ENCODE data around the gene LAMC3.
A peak's percentile ranks its signal among the peaks of the same experiment; 100 is the strongest.

LAMC3 gene

GRCh38 chr9:130973686-130974281 lies 35.2 kb upstream of the LAMC3 start:
- no peaks in the 10 kb centered on the region for H3K4me1 Mint-ChIP-seq
- ATAC-seq, result no peak
- no peak overlapping the region for H3K4me3 Mint-ChIP-seq
- DNase-seq, result no peak
- no peaks in the 10 kb centered on the region for H3K9me3 Mint-ChIP-seq
- H3K27me3 Mint-ChIP-seq, result peaks cover 27% of the 10 kb centered on the region
- H3K27ac Mint-ChIP-seq, result no peak overlapping the region

DNA sequence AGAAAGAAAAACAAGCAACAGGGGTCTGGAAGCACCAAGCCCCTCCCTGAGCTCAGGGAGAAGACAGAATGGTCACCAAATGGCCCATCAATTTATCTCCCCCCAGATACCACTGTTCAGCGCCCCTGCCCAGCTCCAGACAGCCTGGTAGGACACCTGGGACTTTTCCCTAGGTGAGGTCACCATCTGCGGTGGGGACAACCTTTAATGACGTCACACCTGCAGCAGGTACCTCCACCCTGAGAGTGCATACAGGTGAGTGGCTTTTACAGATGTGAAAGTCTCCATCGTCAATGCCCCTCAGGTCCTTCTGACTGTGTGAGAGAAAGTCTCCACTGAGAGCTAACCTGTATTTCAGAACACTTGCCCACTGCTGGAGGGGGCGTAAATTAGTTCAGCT lies 34.3 kb upstream of the LAMC3 start:
- peaks cover 27% of the 10 kb centered on the region for H3K27me3 Mint-ChIP-seq
- no peak overlapping the region for H3K4me3 Mint-ChIP-seq
- no peak for ATAC-seq
- no peaks in the 10 kb centered on the region for H3K9me3 Mint-ChIP-seq
- no peaks in the 10 kb centered on the region for H3K4me1 Mint-ChIP-seq
- DNase-seq, result no peak
- no peak overlapping the region for H3K27ac Mint-ChIP-seq

DNA sequence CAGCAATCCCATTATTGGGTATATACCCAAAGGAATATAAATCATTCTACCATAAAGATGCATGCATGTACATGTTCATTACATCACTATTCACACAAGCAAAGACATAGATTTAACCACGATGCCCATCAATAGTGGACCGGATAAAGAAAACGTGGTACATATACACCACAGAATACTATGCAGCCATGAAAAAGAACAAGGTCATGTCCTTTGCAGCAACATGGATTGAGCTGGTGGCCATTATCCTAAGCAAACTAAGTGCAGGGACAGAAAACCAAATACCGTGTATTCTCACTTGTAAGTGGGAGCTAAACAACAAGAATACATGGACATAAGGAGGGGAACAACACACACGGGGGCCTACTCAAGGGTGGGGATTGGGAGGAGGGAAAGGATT lies 33.8 kb upstream of the LAMC3 start:
- no peaks in the 10 kb centered on the region for H3K9me3 Mint-ChIP-seq

DNA sequence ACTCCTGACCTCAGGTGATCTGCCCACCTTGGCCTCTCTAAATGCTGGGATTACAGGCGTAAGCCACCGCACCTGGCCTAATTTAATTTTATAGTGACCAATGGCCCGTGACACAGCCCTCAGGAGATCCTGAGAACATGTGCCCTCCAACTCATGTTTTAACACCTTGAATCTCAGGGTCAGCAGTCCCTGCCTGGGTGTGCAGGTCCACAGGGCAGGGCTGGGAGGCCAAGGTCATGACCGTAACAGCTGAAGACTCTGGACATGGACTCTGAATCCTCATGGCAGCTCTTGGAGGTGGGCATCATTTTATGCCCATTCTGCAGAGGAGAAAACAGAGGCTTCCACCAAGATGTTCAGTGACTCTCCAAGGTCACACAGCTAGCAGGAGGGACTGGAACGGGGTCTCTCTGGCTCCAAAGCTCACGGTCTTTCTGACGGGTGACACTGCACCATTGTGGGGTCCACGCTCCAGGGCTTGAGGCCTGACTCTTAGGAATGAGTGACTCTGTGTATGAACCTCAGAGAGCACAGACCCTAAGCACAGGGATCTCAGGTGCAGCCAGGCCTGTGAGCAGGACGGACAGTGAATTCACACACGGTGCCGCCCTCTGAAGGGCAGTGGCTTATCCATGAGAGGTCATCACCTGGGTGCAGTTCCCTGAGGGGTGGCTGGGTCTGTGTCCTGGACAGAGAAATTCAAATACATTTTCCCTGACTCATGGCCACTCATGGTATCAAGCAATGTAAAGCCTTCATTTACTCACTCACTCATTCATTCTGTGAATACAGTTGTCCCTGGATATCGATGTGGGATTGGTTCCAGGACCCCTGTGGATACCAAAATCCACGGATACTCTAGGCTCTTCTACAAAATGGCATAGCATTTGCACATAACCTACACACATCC lies 32.8 kb upstream of the LAMC3 start:
- DNase-seq, result no peak
- no peak overlapping the region for H3K4me3 Mint-ChIP-seq
- H3K27ac Mint-ChIP-seq, result no peak overlapping the region
- peaks cover 31% of the 10 kb centered on the region for H3K27me3 Mint-ChIP-seq
- no peak for ATAC-seq
- H3K4me1 Mint-ChIP-seq, result no peaks in the 10 kb centered on the region
- no peaks in the 10 kb centered on the region for H3K9me3 Mint-ChIP-seq

More for the DNA sequence above, 33.8 kb upstream of the LAMC3 start:
- Mint-ChIP-seq H3K4me1 (no peaks in the 10 kb centered on the region), H3K27ac (no peak overlapping the region), H3K27me3 (peaks cover 27% of the 10 kb centered on the region), H3K4me3 (no peak overlapping the region)
- ATAC-seq, result no peak
- no peak for DNase-seq

DNA sequence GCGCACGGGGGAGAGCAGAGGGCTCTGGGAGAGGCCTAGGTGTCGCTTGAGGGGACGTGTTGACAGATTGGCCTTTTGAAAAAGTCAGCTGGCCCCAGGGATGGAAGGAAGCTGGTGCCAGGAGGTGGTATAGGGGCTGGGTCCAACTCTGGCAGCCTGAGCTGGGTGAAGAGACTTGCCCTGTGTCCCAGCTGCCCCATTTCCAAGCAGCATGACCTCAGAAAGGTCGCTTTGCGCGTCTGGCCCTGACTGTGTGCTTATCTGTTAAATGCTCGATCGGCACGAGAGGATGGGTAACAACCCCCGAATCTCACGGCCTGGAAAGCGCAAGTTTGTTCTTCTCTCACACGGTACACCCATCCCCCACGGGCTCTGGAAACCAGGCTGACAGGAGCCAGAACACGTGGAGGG lies 31.2 kb upstream of the LAMC3 start:
- Mint-ChIP-seq H3K4me1 (no peaks in the 10 kb centered on the region), H3K4me3 (no peak overlapping the region), H3K27ac (no peak overlapping the region), H3K27me3 (peaks cover 16% of the 10 kb centered on the region), H3K9me3 (no peaks in the 10 kb centered on the region)
- ATAC-seq (no peak), DNase-seq (no peak)

DNA sequence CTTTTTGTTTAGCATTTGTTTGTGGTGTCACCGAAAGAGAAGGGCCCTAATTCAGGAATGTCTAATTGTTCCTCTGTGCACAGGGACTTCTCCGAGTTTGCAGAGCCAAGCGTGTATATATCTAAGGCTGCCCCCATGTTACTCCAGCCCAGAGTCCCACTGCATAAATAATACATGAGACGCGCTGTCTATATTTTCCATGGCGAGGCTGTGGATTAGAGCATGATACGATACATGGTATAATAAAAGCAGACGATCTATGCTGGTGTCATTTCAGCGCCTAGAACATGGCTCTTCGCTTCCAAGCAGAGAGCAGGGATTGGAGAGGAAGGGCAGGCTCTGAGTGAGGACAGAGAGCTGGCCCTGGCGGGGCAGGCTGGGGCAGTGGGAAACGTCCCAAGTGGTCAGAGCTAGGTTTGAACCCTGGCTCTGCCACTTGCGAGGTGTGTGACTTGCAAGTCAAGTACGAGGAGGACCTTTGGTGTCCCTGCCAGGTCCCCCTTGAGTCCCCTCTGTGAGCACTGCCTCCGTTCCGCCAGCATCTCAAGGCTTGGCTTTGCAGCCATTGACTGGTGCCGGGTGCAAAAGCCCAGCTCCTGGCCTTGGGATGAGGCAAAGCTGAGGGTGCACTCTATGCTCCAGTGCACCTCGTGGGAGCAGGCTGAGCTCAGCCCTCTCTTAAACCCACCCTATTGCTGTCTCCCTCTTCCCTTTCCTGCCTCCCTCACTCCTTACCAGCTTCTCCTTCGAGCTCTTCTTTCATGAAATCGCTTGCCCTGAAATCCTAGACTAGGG lies 29.2 kb upstream of the LAMC3 start:
- ATAC-seq, result no peak
- DNase-seq, result no peak

DNA sequence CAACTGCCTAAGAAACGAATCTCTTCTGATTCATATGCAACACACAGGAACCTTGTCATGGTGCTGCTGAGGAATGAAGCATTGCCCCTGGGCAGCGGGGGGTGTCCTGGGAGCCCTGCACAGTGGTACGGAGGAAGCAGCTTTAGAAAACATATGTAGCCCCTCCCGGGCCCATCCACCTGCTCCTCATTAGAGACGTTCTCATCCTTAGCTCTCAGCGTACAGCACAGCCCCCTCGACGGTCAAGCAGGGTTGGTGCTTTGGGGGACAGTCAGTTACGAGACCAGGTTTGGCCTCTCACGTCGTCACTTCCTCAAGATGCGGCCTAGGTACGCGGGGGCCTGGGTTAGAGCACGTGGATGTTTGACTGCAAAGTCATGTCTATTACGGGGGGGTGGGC lies 28.4 kb upstream of the LAMC3 start:
- H3K4me1 Mint-ChIP-seq, result no peaks in the 10 kb centered on the region
- ATAC-seq (no peak), DNase-seq (no peak)
- H3K4me3 Mint-ChIP-seq, result no peak overlapping the region
- H3K9me3 Mint-ChIP-seq, result no peaks in the 10 kb centered on the region
- H3K27me3 Mint-ChIP-seq, result peaks cover 5% of the 10 kb centered on the region
- H3K27ac Mint-ChIP-seq, result no peak overlapping the region

More for the DNA sequence above, 29.2 kb upstream of the LAMC3 start:
- H3K9me3 Mint-ChIP-seq, result no peaks in the 10 kb centered on the region
- H3K27me3 Mint-ChIP-seq, result peaks cover 5% of the 10 kb centered on the region
- no peak overlapping the region for H3K4me3 Mint-ChIP-seq
- H3K4me1 Mint-ChIP-seq, result no peaks in the 10 kb centered on the region
- peak overlapping the region in 1 of 2 donors; percentile 46 for H3K27ac Mint-ChIP-seq

DNA sequence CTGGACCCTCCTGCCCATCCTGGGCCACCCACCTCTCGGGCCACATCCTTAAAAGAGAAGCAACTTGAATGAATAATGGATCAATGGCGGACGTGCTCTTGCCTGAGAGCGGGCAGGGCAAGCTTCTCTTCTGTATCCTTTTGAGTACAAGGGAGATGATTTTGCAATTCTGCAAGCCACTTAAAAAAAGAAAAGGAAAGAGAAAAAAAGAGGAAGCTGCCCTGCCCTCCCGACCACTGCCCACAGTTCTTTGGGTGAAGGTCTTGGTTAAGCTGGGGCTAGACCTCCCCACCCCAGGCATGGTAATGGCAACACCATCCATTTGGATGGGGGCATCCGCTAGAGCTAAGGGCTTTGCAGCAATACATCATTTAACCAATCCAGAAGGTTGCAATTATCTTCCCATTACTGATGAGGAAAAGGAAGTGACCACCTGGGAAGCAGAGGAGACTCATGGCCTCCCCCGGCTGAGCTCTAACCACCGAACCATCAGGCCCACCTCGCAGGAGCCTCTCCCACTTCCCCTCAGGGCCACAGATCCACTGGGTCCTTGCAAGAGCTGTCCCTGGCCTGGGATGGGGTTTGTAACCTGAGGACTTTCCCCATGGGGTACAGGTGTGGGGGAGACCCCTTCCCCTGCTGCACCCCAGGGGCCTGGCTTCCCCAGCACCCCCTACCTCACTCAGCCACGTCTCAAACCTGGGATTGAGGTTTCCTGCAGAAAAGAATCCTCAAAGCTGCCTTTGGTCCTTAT lies 27.8 kb upstream of the LAMC3 start:
- H3K9me3 Mint-ChIP-seq, result no peaks in the 10 kb centered on the region
- ATAC-seq, result no peak
- peak overlapping the region in 1 of 2 donors; percentile 57 for H3K27ac Mint-ChIP-seq
- peaks cover 5% of the 10 kb centered on the region for H3K27me3 Mint-ChIP-seq
- H3K4me1 Mint-ChIP-seq, result no peaks in the 10 kb centered on the region
- no peak for DNase-seq
- H3K4me3 Mint-ChIP-seq, result no peak overlapping the region

GRCh38 chr9:130981756-130982137 lies 27.2 kb upstream of the LAMC3 start:
- H3K9me3 Mint-ChIP-seq, result no peaks in the 10 kb centered on the region
- H3K27ac Mint-ChIP-seq, result no peak overlapping the region
- no peak for ATAC-seq
- H3K4me1 Mint-ChIP-seq, result no peaks in the 10 kb centered on the region
- peaks cover 5% of the 10 kb centered on the region for H3K27me3 Mint-ChIP-seq
- DNase-seq, result no peak
- H3K4me3 Mint-ChIP-seq, result no peak overlapping the region

DNA sequence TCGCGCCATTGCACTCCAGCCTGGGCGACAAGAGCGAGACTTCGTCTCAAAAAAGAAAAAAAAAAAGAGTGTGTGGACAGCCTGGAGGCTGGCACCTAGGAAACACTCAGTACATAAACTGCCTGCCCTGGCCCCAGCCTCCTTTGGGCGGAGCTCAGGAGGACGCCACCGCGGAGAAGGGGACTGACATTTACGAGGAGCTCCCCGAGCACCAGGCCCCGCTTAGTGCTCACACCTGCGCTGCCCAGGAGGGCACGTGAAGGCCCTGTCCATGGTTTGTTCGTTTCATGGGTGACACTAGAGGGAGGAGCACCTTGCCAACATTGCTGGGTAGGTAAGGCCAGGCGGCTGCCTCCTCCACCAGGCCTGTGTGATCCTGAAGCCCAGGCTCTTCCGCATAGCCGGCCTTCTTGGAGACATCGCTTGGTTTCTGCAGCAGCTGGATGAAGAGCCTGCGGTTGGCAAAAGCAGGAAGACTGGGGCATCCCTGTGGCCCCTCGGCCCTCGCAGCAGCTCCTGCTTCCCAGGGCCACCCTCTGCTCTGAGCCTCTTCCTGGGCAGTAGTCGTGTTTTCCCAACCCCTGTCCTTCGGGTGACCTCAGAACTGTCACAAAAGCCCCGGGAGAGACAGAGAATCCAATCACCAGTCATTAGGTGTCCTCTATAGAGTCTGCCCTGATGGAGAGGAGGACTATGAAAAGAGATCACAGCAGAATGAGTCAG lies 26.2 kb upstream of the LAMC3 start:
- Mint-ChIP-seq H3K9me3 (no peaks in the 10 kb centered on the region), H3K27me3 (peaks cover 5% of the 10 kb centered on the region), H3K27ac (no peak overlapping the region), H3K4me3 (no peak overlapping the region), H3K4me1 (no peaks in the 10 kb centered on the region)
- ATAC-seq, result no peak
- DNase-seq, result no peak

GRCh38 chr9:130983359-130983670 lies 25.7 kb upstream of the LAMC3 start:
- Mint-ChIP-seq H3K27ac (no peak overlapping the region), H3K4me1 (no peaks in the 10 kb centered on the region), H3K4me3 (no peak overlapping the region), H3K27me3 (peaks cover 5% of the 10 kb centered on the region), H3K9me3 (no peaks in the 10 kb centered on the region)
- DNase-seq, result no peak
- ATAC-seq, result no peak

DNA sequence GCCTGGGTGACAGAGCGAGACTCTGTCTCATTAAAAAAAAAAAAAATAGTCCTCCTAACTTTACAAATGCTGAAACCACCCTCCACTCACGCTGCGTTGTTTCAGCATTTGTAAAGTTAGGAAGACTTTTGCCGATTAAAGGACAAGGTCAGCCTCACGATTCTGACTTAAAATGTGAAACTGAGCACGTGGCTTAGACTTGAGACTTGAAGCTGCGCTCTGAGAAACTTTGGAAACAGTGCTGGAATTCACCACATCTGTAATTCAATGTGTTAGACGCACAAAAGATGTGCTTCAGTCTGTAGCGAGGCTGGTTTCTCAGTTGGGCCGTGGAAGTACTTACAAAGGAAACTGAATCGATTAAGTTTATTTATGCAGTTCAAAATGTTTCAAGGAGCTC lies 25.0 kb upstream of the LAMC3 start:
- Mint-ChIP-seq H3K27me3 (peaks cover 5% of the 10 kb centered on the region), H3K9me3 (no peaks in the 10 kb centered on the region), H3K4me1 (no peaks in the 10 kb centered on the region), H3K27ac (no peak overlapping the region), H3K4me3 (no peak overlapping the region)
- ATAC-seq (no peak), DNase-seq (no peak)

GRCh38 chr9:130984521-130984920 lies 24.5 kb upstream of the LAMC3 start:
- no peak overlapping the region for H3K4me3 Mint-ChIP-seq
- no peak overlapping the region for H3K27ac Mint-ChIP-seq
- no peak for ATAC-seq
- H3K4me1 Mint-ChIP-seq, result no peaks in the 10 kb centered on the region
- H3K9me3 Mint-ChIP-seq, result no peaks in the 10 kb centered on the region
- peaks cover 5% of the 10 kb centered on the region for H3K27me3 Mint-ChIP-seq
- no peak for DNase-seq

DNA sequence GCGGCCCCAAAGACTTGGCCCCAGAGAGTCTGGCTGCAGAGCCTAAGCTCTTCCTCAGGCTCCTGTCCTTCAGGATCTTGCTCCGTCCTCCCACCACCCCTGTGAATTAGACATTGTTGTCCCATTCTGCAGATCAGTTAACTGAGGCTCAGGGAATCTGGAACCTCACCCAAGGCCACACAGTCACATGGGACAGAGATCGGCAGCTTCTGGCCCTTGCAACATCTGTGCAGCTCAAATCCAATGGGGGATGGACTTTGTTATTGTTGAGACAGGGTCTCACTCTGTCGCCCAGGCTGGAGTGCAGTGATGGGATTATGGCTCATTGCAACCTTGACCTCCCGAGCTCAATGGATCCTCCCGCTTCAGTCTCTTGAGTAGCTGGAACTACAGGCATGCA lies 23.9 kb upstream of the LAMC3 start:
- no peak for ATAC-seq
- no peak for DNase-seq
- Mint-ChIP-seq H3K27ac (no peak overlapping the region), H3K27me3 (peaks cover 5% of the 10 kb centered on the region), H3K4me3 (no peak overlapping the region), H3K9me3 (no peaks in the 10 kb centered on the region), H3K4me1 (no peaks in the 10 kb centered on the region)

- Mint-ChIP-seq H3K27ac (no peak overlapping the region), H3K4me1 (no peaks in the 10 kb centered on the region), H3K4me3 (no peak overlapping the region), H3K9me3 (no peaks in the 10 kb centered on the region), H3K27me3 (peaks cover 5% of the 10 kb centered on the region)
- DNase-seq (no peak), ATAC-seq (no peak)
These were observed 23.3 kb upstream of the LAMC3 start for GRCh38 chr9:130985606-130986162.
